COLO668 (cell line): ENCODE measurements around the gene CNST.
A peak's percentile ranks its signal among the peaks of the same experiment; 100 is the strongest.
"Not testable (repeated sequence)": the region's sequence is repeated elsewhere in the genome, so short reads cannot be mapped to it uniquely, and the experiment has no call there.

Experiments
- DNase-seq: peaks from one replicate; lab custom pipeline; 2025; ENCODE audit not compliant: unreplicated experiment; lab: John Stamatoyannopoulos, UW

The CNST gene

GRCh38 chr1:246698466-246699094, 132.3 kb downstream of the CNST start:
- DNase-seq, result no peak

- DNase-seq, result peak; percentile 89
These were observed 133.0 kb downstream of the CNST start for GRCh38 chr1:246699095-246699735.

GRCh38 chr1:246703581-246703980, 137.3 kb downstream of the CNST start:
- DNase-seq, result no peak

GRCh38 chr1:246705368-246705767, 139.1 kb downstream of the CNST start:
- no peak for DNase-seq

- DNase-seq, result no peak
These were observed 141.9 kb downstream of the CNST start for GRCh38 chr1:246708166-246708565.

- DNase-seq, result no peak
These were observed 142.9 kb downstream of the CNST start for GRCh38 chr1:246709196-246709595.

GRCh38 chr1:246709835-246710234, 143.6 kb downstream of the CNST start:
- no peak for DNase-seq

- no peak for DNase-seq
These were observed 145.3 kb downstream of the CNST start for GRCh38 chr1:246711548-246712003.

GRCh38 chr1:246712428-246712827, 146.2 kb downstream of the CNST start:
- DNase-seq, result not testable (repeated sequence)
